GM18867 (cell line): ENCODE measurements around the gene AATF.

ENCODE experiments used
- ATAC-seq: cut with Tn5 transposase; IDR thresholded peaks from one replicate; pipeline ENCODE4 v1.9.1; 2021; ENCODE audit warnings: mild to moderate bottlenecking, moderate library complexity; ENCODE audit not compliant: unreplicated experiment

The AATF gene

DNA sequence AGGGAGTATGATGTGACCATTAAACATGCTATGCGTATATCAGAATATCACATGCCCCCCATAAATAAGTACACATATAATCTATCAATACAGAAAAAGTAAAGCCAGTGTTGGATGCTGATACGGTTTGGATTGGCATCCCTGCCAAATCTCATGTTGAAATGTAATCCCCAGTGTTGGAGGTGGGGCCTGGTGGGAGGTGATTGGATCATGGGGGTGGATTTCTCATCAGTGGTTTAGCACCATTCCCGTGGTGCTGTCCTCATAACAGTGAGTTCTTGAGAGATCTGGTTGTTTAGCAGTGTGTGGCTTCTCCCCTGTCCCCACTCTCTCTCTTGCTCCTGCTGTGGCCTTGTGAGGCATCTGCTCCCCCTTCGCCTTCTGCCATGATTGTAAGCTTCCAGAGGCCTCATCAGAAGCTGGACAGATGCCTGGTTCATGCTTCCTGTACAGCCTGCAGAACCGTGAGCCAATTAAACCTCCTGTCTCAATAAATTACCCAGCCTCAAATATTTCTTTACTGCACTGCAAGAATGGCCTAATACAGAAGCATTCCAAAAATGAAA, 88.9 kb downstream of the AATF start:
- ATAC-seq = no peak

DNA sequence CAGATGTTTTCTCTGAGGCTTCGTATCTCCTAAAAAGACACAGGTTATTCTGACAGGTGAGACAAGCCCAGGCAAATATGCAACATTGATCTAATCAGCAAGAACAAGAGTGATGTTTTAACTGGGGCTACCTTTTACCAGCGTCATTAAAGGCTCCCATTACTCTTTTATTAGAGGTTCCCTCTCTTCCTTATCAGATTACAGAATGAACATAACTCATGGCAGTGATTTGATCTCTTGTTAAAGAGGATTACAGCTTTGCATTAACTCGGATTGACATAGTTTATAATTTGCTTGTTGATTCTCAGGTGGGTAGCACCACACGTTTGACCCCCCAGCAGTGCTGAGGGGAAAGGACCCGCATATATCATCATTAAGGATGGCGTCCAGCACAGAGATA, 90.5 kb downstream of the AATF start:
- ATAC-seq = no peak

DNA sequence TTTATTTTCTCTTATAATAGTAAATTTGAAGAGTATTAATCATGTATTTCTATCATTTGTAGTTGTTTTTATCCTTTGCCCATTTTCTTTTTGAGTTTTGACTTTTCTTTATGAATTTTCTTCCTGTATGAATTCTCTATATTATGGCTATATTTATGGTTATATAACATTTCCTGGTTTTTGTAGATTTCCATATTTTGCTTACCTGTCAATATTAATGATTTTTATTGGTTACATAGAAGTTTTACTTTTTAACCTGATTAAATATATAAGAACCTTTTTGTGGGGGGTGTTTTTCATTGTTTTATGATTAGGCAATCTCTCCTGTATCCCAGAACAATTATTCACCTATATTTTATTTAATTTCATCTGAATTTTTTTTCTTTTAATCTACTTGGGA, 93.2 kb downstream of the AATF start:
- ATAC-seq = no peak

DNA sequence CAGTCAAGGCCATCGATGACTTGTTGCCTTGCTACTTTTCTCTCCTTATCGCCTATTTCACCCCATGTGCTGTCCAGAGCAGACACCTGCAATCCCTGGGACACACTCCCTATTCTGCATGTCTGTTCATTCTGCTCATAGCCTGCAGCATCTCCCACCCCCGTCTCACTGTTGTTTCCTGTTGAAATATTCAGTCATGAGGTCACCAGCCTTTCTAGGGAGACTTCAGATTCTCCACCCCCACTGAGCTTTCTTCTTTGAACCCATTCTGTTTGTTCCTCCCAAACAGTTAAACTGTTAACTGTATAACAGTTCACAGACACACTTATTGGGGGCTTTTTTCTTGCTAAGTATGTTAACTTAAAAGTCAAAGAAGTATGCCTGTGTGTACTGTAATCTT, 94.4 kb downstream of the AATF start:
- ATAC-seq = no peak

DNA sequence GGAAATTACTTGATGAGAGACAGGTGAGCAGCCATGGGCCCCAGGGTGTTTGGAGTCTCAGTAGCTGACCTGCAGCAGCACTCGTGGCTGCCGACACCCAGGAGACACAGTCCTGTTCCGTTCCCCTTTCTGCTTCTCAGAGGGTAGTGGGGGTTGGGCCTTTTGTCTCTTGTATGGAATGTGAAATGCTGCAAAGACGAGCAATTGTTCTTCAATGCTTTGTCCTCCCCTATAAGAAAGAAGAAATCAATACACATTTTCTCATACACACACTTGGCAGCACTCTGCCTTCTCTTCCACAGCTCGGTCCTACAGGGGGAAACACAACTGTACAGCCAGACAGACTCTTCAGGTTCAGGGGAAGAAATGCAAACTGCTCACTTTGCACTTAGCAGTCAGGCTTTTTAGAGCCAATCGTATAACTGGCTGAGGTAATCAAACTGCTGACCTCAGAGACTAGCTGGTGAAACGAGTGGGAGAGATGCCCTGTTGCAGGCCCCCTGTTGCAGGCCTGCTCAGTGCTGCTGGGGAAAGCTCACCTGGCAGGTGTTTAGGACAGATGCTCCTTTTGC, 96.7 kb downstream of the AATF start:
- no peak for ATAC-seq

DNA sequence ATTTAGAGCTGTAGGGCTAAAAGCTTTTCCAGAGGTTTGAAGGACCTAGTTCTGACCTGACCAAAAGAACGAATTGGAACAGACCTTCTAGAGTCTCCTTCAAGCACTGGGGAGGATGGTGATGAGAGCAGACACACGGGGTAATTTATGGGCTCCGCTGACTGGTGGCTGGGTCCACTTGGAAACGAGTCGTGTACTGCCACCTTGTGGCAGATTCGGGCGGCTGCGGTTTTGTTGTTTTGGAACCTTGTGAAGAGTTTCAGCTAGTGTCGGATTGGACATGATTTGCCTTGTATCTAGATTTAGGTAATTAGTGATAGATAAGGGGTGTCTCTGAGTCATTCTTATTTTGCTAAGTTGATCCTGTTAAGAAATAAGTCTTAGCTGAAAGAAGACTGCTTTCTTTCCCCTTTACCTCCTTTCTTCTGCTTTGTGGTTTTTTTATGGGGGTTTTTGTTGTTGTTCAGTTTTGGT, 98.9 kb downstream of the AATF start:
- no peak for ATAC-seq

DNA sequence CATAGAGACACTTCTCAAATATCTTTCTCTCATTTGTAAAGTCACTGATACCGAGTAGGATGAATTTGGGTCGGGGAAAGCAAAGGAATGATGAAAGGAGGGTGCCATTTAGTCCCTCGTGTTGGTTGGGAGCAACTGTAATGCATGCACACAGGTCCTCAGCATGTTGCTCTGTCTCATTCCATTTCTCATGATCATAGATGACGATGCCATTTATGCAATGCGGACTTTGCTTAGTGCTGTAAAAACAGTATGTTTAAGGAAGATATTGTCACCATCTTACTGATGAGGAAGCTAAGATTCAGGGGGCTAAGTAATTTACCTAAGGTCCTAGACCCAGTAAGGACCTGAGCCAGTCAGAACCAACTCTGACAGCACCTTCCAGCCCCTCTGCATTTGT, 100.1 kb downstream of the AATF start:
- ATAC-seq = no peak

DNA sequence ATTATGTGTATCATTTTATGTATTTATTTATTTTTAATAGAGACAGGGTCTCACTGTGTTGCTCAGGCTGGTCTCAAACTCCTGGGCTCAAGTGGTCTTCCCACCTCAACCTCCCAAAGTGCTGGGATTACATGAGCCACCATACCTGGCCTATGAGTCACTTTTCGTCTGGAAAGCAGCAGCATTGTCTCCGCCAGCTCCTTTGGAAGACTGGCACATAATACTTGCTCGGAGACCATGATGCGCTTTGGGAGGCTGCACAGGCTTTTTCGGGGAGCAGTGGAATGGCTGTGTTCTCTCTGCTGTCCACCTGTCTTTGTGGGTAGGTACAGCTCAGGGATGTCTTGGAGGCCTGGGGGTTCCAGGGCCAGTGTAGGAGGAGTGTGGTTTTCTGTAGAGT, 102.2 kb downstream of the AATF start:
- no peak for ATAC-seq

DNA sequence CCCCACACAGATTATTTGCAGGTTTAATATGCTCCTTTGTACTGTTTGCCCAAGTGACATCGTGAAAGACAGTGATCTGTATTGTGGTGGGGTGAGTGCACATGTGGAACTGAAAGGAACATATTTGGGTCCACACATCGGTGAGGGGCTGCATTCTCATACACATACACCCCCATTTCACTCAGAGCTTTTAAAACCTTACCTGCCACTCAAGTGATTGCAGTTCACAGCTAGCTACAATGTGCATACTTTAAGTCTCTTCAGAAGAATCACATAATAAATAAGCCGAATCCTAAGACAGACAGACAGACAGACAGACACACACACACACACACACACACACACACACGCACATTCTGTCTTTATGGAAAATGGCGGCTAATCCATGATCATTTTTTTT, 102.6 kb downstream of the AATF start:
- ATAC-seq = no peak

DNA sequence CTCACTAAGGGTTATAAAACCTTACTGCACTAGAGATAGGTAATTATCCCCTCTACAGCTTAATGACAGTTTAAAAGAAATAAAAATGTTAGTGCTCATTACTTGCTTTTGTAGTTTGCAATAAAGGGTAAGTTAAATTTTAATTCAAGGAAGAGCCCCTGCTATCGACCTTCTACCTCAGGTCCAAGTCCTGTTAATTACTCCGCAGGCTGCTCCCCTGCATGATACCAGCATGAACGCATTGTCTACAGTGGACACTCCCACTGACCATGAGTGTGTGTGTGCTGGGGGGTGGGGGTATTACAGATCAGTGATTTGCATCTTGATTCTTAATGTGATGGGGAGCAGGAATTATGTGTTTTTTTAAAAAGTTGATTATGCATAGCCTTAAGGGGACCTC, 103.1 kb downstream of the AATF start:
- no peak for ATAC-seq

DNA sequence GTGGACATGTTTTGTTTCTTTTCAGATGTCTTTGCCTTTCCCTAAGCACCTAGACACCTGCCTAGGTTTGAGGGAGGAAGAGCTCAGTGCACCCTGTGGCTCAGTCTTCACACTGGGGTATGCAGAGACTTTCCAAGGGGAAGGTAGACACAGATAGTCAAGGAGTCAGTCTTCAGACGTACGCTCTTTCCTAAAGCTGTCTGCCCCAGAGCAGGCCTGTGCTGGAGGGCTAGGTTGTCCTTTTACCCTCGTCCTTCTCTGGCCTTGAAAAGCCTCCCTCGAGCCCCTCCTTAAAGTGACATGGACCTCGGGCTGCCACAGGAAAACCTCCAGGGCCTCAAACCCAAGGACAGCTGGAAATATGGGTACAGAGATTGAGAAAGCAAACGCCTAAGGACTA, 103.7 kb downstream of the AATF start:
- ATAC-seq = no peak

DNA sequence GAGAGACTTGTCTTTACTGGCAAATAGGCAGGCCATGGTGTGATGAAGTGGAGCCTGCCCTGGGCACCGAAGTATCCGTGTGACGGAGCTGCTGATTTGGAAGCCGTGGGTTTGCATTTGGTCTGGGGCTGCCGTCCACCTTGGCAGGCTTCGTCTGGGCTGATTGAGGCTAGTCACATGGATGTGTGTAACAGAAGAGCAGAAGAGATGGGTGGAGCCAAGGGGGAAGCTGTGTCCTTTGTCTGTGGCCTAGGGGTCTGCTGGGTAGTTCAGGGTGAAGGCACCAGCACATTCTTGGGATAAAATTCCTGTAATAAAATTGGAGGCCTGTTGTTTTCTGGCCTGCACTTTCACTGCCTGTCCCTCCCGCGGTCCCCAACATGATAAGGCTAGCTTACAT, 106.1 kb downstream of the AATF start:
- ATAC-seq = no peak

DNA sequence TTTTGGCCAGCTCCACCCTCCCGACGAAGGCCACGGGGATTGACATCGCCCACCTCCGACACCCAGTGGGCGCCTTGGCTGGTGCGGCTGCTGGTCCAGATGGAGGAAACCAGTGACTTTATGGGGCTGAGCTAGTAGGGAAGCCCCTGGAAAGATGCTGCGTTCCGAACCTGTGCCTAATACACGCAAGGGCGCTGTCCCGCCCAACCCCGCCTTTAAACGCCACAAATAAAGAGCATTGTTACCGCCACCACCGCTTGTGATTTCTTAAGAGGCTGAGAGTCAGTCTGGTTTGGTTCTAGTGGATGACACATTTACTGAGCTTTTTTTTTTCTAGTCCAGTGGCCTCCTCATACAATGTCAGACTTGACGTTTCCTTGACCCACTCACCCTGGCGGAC, 107.9 kb downstream of the AATF start:
- ATAC-seq = no peak

DNA sequence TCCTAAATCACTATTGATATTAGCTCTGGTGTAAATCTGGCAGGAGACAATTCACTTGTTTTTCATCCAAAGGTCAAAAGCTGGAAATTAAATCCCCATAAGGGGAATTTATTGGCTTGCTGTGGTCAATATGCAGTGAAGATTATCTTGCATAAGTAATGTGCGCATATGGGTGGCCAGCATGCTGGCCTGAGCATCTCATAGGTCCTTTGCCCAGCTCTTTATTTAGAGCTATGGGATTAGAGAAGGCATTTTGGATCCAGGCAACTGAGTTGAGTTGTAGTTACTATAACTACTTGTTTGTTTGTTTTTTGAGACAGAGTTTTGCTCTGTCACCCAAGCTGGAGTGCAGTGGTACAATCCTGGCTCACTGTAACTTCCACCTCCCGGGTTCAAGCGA, 110.7 kb downstream of the AATF start:
- ATAC-seq = no peak

DNA sequence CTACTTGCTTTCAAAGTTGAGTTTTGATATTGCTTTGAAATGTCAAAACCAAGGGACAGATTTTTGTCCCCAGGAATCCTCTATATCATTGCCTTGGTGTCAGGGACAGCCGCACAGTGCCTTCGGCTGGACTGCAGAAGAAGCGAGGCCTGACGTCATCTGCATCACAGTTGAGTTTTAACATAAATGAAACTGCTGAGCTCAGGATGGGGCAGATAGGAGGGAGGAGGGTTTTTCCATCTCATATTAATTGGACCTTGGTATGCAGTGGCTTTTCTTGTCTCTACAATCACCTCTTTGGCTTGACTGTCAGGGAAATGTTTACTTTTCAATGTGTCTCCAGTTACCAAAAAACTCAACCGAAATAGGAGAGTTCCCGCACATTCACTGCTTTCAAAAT, 111.3 kb downstream of the AATF start:
- no peak for ATAC-seq

DNA sequence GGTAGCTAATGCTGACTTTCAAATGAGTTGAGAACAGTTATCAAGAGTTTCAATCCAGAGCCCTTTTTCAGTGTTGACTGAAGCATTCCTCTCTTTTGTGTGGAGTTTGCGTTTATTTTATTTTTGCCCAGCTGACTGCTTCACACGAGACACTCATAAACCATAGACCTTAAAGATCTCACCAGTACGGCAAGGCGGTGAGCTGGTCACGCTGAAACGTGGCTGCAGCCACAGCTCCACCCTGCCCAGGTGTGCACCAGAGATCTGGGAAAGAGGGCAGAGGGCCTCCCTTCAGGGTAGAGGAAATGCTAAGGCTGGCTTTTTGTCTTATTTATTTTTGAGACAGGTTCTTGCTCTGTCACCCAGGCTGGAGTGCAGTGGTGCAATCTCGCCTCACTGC, 112.2 kb downstream of the AATF start:
- ATAC-seq = no peak

DNA sequence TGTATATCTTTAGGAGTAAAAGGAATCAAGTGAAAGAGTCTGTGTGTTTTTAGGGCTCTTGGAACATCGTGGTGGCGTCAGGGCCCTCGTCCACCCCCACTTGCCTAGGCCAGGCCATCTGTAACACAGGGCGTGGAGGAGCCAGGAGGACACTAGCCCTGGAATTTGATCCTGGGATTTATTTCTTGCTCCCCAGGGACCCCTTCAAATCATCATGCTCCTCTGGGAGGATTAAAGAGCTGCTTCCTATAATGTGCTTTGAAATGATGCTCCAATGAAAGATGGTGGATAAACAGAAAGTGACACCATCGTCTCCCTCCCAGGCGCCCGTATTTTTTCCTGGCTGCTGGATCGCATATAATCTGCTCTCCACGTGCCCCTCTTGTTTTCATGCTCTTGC, 113.3 kb downstream of the AATF start:
- no peak for ATAC-seq

DNA sequence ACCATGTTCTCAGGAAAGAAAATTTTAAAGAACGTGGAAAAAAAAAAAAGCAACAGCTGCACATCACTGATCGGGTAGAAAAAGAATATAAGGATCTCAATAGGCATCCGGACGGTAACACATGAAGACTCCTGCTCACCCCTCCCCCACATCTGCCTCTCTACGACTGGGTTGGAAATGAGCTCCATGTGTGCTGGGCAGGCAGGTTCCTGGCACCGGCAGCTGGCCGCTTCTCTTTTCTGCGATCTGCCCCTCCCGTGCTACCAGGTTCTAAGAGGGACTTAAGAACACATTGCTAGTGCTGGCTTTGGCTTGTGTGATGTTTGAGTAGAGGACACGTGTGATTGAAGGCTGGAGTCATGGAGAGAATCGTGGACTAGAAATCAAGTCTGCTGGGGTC, 115.5 kb downstream of the AATF start:
- ATAC-seq = no peak

DNA sequence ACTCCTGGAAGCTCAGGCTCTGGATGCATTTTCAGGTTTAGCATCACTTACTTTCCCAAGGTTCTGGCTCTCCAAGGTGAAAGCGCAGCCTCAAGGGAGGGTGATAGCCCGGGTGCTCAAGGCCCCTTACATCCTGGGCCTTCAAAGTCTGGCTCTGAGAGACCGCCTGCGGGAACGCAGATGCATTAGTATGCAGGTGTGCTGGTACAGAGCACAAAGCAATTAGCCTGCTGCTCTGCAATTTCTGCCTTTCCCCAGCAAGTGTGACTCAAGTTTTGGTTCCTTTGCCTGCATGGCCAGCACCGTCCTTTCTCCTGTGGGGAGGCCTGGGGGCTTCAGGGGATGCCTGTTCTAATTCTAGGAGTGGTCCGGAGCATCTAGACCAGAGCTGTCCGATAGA, 116.2 kb downstream of the AATF start:
- ATAC-seq = no peak

DNA sequence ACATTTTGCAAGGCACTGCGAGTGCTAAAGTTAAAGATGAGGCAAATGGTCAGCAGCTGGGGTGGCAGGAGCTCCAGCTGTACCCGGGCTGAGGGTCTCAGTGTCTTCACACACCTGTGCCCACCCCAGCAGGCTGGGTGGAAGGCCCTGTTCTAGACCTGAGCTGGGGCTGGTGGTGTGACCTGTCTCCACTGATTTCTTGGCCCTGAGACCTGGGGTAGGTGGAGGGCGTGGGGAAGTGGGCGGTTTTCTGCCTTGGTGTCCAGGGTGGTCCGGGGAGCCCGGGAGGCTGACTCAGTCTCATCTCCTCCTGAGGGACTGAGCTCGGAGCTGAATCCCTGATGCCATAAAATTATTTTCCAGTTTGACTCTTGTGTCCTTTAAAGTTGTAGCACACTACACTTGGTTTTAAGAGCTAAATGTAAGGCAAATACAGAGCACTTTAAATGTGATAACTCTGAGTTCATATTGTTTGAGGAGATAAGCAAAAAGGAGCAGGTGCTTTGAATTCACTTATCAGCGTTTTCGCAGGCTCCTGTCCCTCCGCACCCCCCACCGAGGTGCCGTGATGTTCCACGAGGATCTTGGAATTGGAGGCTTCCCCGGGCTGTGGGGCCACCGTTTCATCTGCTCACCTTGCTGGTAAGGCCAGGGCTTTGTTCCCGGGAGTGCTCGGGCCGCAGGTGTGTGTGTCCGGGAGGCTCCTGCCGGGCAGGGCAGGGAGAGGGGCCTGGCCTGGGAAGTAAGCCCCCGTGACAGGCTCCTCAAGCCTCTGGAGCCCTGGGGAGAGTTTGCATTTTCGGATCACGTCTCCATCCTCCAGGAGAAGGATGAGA, 117.0 kb downstream of the AATF start:
- no peak for ATAC-seq

DNA sequence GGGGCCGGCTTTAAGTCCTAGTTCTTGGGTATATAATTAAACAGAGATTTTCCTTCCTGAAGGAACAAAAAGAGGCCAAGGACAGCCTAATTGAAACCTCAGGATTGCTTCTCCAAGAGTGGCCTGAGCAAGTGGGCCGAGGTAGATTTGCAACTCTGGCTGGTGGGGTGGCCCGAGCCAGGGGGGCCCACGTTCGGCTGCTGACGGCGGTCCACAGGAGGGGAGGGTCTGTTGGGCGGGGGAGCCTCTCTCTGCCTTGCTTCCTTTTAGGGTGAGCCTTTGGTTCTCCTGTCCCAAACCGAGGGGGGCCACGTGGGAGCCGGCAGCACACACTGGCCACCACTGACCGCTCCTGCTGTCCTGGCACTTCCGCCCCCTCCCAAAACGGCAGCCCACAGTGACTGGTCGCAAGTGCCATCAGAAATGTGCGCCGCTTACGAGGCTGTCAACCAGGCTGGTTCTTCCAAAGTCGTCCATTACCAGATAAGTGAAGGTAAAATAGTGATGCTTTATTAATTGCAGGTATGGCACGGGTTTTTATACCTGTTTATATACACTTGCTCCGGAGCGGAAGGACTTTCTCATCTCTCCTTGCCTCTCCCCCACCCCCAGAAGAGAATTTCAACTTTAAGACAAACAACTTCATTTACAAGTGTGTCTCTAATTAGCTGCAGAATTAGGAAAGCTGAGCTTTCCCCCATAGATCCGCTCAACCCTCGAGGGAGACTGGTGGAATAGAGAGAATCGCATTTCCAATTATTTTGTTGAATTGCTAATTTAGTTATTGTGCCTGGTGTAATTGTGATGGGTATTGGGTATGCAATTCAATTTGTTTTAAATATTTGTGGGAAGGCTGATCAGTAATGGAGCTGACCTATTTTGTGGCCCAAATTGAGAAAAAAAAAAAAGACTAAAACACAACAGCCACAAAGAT, 117.8 kb downstream of the AATF start:
- ATAC-seq = no peak
